Inflammatory macrophage (primary cell): ENCODE data around the gene CCDC71L.
"Not testable (repeated sequence)": the region's sequence is repeated elsewhere in the genome, so short reads cannot be mapped to it uniquely, and the experiment has no call there.

Experiments used
- DNase-seq, 2 donors: peaks; one replicate each; pipeline ENCODE4 v3.0.0-alpha.2; 2020 to 2022
- total RNA-seq, 18 experiments: gene quantifications; one replicate each; lab custom pipeline; 2026; ENCODE audit warnings: mixed read lengths in 6 of 18, inconsistent platforms in 2 of 18; lab: John Stamatoyannopoulos, UW

Gene CCDC71L
- 19.2 to 38.9 (median 32.3) reads per million in 18 experiments for total RNA-seq

- DNase-seq = peak; percentile 91 to 92
Measured at GRCh38 chr7:106660862-106661720, at the start of gene CCDC71L. Gene CCDC71L, minus strand, starts transcription at chr7:106661158. Its CDS starts 262 bp downstream, at chr7:106660896.

GRCh38 chr7:106709604-106710003, 48.6 kb upstream of the CCDC71L start:
- DNase-seq = not testable (repeated sequence)

- no peak for DNase-seq
Measured at GRCh38 chr7:106704000-106704840, 43.3 kb upstream of the CCDC71L start.

GRCh38 chr7:106693677-106694353, 32.9 kb upstream of the CCDC71L start:
- DNase-seq = peak; percentile 17 to 31

- DNase-seq = no peak
Measured at GRCh38 chr7:106692450-106693051, 31.6 kb upstream of the CCDC71L start.

- DNase-seq = not testable (repeated sequence)
Measured at GRCh38 chr7:106688161-106688560, 27.2 kb upstream of the CCDC71L start.

GRCh38 chr7:106683941-106684340, 23.0 kb upstream of the CCDC71L start:
- DNase-seq = no peak

GRCh38 chr7:106681815-106682495, 21.0 kb upstream of the CCDC71L start:
- no peak for DNase-seq

- peak; percentile 68 to 81 for DNase-seq
Measured at GRCh38 chr7:106679153-106679931, 18.4 kb upstream of the CCDC71L start.

GRCh38 chr7:106678795-106679152, 17.8 kb upstream of the CCDC71L start:
- DNase-seq = no peak

- not testable (repeated sequence) for DNase-seq
Measured at GRCh38 chr7:106676506-106676905, 15.5 kb upstream of the CCDC71L start.

GRCh38 chr7:106673688-106674087, 12.7 kb upstream of the CCDC71L start:
- DNase-seq = not testable (repeated sequence)

GRCh38 chr7:106671930-106672329, 11.0 kb upstream of the CCDC71L start:
- not testable (repeated sequence) for DNase-seq

- no peak for DNase-seq
Measured at GRCh38 chr7:106671160-106671559, 10.2 kb upstream of the CCDC71L start.

- DNase-seq = no peak
Measured at GRCh38 chr7:106668861-106669524, 8.0 kb upstream of the CCDC71L start.

GRCh38 chr7:106666353-106666752, 5.4 kb upstream of the CCDC71L start:
- DNase-seq = no peak

GRCh38 chr7:106664343-106664742, 3.4 kb upstream of the CCDC71L start:
- DNase-seq = no peak

- DNase-seq = peak; percentile 82 to 86
Measured at GRCh38 chr7:106659963-106660861, 746 bp downstream of the CCDC71L start.
